DOHH2 (cell line): ENCODE measurements around the gene PROM2.

ENCODE experiments used
- CTCF ChIP-seq: fragments of 200-600 bp; sonication (generic); IDR thresholded peaks from one replicate; pipeline ENCODE4 v1.5.1; 2014; ENCODE audit warnings: antibody characterized with exemption, mild to moderate bottlenecking, low read depth, low read length; ENCODE audit not compliant: poor library complexity, severe bottlenecking
- EZH2phosphoT487 ChIP-seq: fragments of 200-600 bp; sonication (generic); IDR thresholded peaks from 2 replicates; pipeline ENCODE4 v1.6.1; 2017; ENCODE audit warnings: borderline replicate concordance, mild to moderate bottlenecking, antibody characterized with exemption, low read length, moderate library complexity, mixed read lengths

- no peak for TF ChIP-seq CTCF
- TF ChIP-seq EZH2phosphoT487 = no peak
Observed at GRCh38 chr2:95317123-95317500, 42.9 kb downstream of the PROM2 start.
